ENCODE data around the gene DOCK2. TPM values are rescaled to one million over a fixed set of nuclear protein-coding genes. Genes with fewer than 3 reads are reported as not detected.

The DOCK2 gene
- total and polyA plus RNA-seq, 2 donors from 2014 or later, result 1.0 to 42.0 TPM

- FAIRE-seq (no peak), DNase-seq (no peak)
- no peaks in the 10 kb centered on the region for H3K4me1 ChIP-seq (ENCODE audit: control insufficient read depth in 2 of 3, insufficient read depth in 2 of 3, low read depth in 1 of 3, low read length in 3 of 3)
- no peak overlapping the region for H3K4me3 ChIP-seq (ENCODE audit: low read length in 3 of 3)
- H3K9ac ChIP-seq (ENCODE audit: low read length in 3 of 3), result no peak overlapping the region
- intact Hi-C loops (cut with DNase I), result no loop called here
- H3K27ac ChIP-seq (ENCODE audit: low read depth in 2 of 2, low read length in 2 of 2), result no peak overlapping the region
- H3K27me3 ChIP-seq (ENCODE audit: control insufficient read depth, insufficient read depth, low read length), result no peaks in the 10 kb centered on the region
- no peaks in the 10 kb centered on the region for H3K9me3 ChIP-seq (ENCODE audit: control insufficient read depth in 2 of 3, insufficient read depth in 1 of 3, low read length in 3 of 3)
- no peaks in the 10 kb centered on the region for H3K36me3 ChIP-seq (ENCODE audit: control insufficient read depth in 2 of 3, insufficient read depth in 3 of 3, low read length in 3 of 3)
- no peak for TF ChIP-seq CTCF (IDR thresholded peaks at IDR 0.05; ENCODE audit: borderline replicate concordance, extremely low read depth, insufficient read depth)
These were observed 91.3 kb downstream of the DOCK2 start for GRCh38 chr5:169728418-169728817.

- intact Hi-C loops (cut with DNase I), result no loop called here
- no peak for DNase-seq
- Histone ChIP-seq H3K27me3 (ENCODE audit: control insufficient read depth, insufficient read depth, low read length) (no peaks in the 10 kb centered on the region), H3K4me3 (ENCODE audit: low read length in 3 of 3) (no peak overlapping the region), H3K27ac (ENCODE audit: low read depth in 2 of 2, low read length in 2 of 2) (no peak overlapping the region), H3K36me3 (ENCODE audit: control insufficient read depth in 2 of 3, insufficient read depth in 3 of 3, low read length in 3 of 3) (no peaks in the 10 kb centered on the region), H3K4me1 (ENCODE audit: control insufficient read depth in 2 of 3, insufficient read depth in 2 of 3, low read depth in 1 of 3, low read length in 3 of 3) (no peaks in the 10 kb centered on the region), H3K9me3 (ENCODE audit: control insufficient read depth in 2 of 3, insufficient read depth in 1 of 3, low read length in 3 of 3) (no peaks in the 10 kb centered on the region), H3K9ac (ENCODE audit: low read length in 3 of 3) (no peak overlapping the region)
- FAIRE-seq, result no peak
- TF ChIP-seq CTCF (IDR thresholded peaks at IDR 0.05; ENCODE audit: borderline replicate concordance, extremely low read depth, insufficient read depth), result no peak
These were observed 94.1 kb downstream of the DOCK2 start for GRCh38 chr5:169731221-169731620.

- intact Hi-C loops (cut with DNase I), result no loop called here
- DNase-seq, result no peak
- no peak overlapping the region for H3K4me3 ChIP-seq (ENCODE audit: low read length in 3 of 3)
- no peak for TF ChIP-seq CTCF (IDR thresholded peaks at IDR 0.05; ENCODE audit: borderline replicate concordance, extremely low read depth, insufficient read depth)
- no peak overlapping the region for H3K27ac ChIP-seq (ENCODE audit: low read depth in 2 of 2, low read length in 2 of 2)
- no peaks in the 10 kb centered on the region for H3K27me3 ChIP-seq (ENCODE audit: control insufficient read depth, insufficient read depth, low read length)
- H3K36me3 ChIP-seq (ENCODE audit: control insufficient read depth in 2 of 3, insufficient read depth in 3 of 3, low read length in 3 of 3), result no peaks in the 10 kb centered on the region
- no peak overlapping the region for H3K9ac ChIP-seq (ENCODE audit: low read length in 3 of 3)
- FAIRE-seq, result no peak
- no peaks in the 10 kb centered on the region for H3K4me1 ChIP-seq (ENCODE audit: control insufficient read depth in 2 of 3, insufficient read depth in 2 of 3, low read depth in 1 of 3, low read length in 3 of 3)
- no peaks in the 10 kb centered on the region for H3K9me3 ChIP-seq (ENCODE audit: control insufficient read depth in 2 of 3, insufficient read depth in 1 of 3, low read length in 3 of 3)
These were observed 95.8 kb downstream of the DOCK2 start for GRCh38 chr5:169732841-169733240.

- no peak for TF ChIP-seq CTCF (IDR thresholded peaks at IDR 0.05; ENCODE audit: borderline replicate concordance, extremely low read depth, insufficient read depth)
- intact Hi-C loops (cut with DNase I), result no loop called here
- FAIRE-seq, result no peak
- no peaks in the 10 kb centered on the region for H3K4me1 ChIP-seq (ENCODE audit: control insufficient read depth in 2 of 3, insufficient read depth in 2 of 3, low read depth in 1 of 3, low read length in 3 of 3)
- no peak overlapping the region for H3K4me3 ChIP-seq (ENCODE audit: low read length in 3 of 3)
- no peak for DNase-seq
- H3K9ac ChIP-seq (ENCODE audit: low read length in 3 of 3), result no peak overlapping the region
- no peaks in the 10 kb centered on the region for H3K27me3 ChIP-seq (ENCODE audit: control insufficient read depth, insufficient read depth, low read length)
- H3K36me3 ChIP-seq (ENCODE audit: control insufficient read depth in 2 of 3, insufficient read depth in 3 of 3, low read length in 3 of 3), result no peaks in the 10 kb centered on the region
- H3K9me3 ChIP-seq (ENCODE audit: control insufficient read depth in 2 of 3, insufficient read depth in 1 of 3, low read length in 3 of 3), result no peaks in the 10 kb centered on the region
- H3K27ac ChIP-seq (ENCODE audit: low read depth in 2 of 2, low read length in 2 of 2), result no peak overlapping the region
These were observed 98.8 kb downstream of the DOCK2 start for GRCh38 chr5:169735913-169736312.

Measured in kidney (tissue), 14 donors.